Fibroblast of pulmonary artery (primary cell): ENCODE results near the gene FNBP1L.
A peak's percentile ranks its signal among the peaks of the same experiment; 100 is the strongest.

ENCODE experiments used
- DNase-seq: peaks from one replicate; pipeline ENCODE4 v3.0.0-alpha.2; 2010; ENCODE audit warnings: low read depth
- H3K4me3 ChIP-seq: replicated peaks from 2 replicates; pipeline ENCODE4 v1.5.1; 2011; ENCODE audit warnings: low read depth, mild to moderate bottlenecking, control low read depth, low read length, moderate library complexity
- TF ChIP-seq, protein P1 (sequence below): IDR thresholded peaks from 2 replicates; pipeline ENCODE4 v1.5.1; 2011; ENCODE audit warnings: mild to moderate bottlenecking, control low read depth, low read length, inconsistent platforms; ENCODE audit errors: missing control alignments

FNBP1L gene

DNA sequence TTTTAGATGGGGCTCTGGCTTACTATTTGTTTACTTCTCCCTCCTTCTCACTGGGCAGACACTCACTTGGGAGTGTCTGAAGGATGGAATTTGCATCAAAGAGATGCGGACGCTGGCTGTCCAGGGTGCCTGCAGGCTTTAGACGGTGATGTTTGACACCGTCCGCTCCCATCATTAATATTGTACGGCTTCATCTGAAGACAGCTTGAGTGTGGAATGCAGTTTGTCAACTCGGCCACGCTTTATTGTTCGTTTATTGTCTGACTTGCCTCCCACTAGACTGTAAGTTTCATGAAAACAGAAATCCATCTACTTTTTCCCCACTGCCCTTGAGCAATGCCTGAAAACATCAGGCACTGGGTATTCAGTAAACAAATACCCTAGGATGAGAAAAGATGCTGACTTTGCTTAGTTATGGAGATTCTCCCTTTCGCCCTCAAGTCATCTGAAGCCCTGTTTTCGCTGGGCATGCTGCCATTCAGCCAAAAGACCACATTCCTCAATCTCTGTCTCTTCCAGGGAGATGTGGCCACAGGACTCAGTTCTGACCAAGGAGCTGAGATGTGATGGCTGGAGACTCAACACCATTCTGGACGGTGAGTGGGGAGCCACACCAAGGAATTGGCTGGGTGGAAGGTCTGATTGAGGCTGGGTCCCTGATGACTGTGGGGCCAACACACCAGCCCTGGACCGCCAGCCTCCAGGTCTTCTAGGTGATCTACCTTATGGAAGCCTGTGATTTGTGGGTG is 146.1 kb downstream of the FNBP1L start:
- no peak overlapping the region for H3K4me3 ChIP-seq
- TF ChIP-seq, protein P1, sequence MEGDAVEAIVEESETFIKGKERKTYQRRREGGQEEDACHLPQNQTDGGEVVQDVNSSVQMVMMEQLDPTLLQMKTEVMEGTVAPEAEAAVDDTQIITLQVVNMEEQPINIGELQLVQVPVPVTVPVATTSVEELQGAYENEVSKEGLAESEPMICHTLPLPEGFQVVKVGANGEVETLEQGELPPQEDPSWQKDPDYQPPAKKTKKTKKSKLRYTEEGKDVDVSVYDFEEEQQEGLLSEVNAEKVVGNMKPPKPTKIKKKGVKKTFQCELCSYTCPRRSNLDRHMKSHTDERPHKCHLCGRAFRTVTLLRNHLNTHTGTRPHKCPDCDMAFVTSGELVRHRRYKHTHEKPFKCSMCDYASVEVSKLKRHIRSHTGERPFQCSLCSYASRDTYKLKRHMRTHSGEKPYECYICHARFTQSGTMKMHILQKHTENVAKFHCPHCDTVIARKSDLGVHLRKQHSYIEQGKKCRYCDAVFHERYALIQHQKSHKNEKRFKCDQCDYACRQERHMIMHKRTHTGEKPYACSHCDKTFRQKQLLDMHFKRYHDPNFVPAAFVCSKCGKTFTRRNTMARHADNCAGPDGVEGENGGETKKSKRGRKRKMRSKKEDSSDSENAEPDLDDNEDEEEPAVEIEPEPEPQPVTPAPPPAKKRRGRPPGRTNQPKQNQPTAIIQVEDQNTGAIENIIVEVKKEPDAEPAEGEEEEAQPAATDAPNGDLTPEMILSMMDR: no peak
- no peak for DNase-seq

DNA sequence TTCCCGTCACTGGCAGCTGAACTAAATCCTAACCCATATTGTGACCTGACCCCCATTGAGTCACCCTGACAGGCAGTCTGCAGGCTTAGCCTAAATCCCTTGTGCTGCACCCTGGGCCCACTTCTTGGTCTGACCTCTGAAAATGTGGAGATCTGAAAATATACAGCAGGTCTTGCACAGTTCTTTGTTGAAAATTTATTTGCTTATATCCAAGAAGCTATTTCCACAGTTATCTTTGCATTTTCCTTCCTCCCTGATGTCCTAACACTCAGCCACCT is 146.6 kb downstream of the FNBP1L start:
- DNase-seq: no peak

GRCh38 chr1:93595266-93595665 is 147.3 kb downstream of the FNBP1L start:
- TF ChIP-seq, protein P1: no peak
- H3K4me3 ChIP-seq: no peak overlapping the region
- peak; percentile 56 for DNase-seq

More for the DNA sequence above, 146.6 kb downstream of the FNBP1L start:
- TF ChIP-seq, protein P1: no peak
- H3K4me3 ChIP-seq: no peak overlapping the region

DNA sequence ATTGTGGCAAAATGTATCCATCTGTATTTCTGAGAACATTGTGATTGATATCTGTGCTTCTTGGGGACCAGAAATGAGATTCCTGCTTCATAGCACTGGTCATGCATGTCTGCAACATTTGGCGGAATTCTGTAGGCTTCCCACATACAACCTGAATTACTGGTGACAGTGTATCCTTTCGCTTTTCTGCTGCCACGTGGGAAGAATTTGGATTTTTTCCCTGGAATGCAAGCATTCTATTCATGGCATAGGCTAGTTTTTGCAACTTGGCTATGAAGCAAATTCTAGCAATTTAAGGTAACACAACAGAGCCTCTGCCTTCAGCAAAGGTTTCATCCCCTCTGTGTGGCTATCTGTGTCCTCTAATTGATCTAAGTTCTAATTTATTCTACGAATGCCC is 147.8 kb downstream of the FNBP1L start:
- no peak overlapping the region for H3K4me3 ChIP-seq
- TF ChIP-seq, protein P1: no peak
- DNase-seq: no peak

GRCh38 chr1:93596329-93597089 is 148.6 kb downstream of the FNBP1L start:
- no peak overlapping the region for H3K4me3 ChIP-seq
- TF ChIP-seq, protein P1: no peak
- DNase-seq: no peak

- H3K4me3 ChIP-seq: no peak overlapping the region
- TF ChIP-seq, protein P1: no peak
- no peak for DNase-seq
Observed at GRCh38 chr1:93597709-93598108, 149.8 kb downstream of the FNBP1L start.
